ENCODE data around the gene BCL11B.

Gene BCL11B

GRCh38 chr14:99132821-99133635, 139.0 kb downstream of the BCL11B start:
- DNase-seq = no peak

GRCh38 chr14:99131632-99132271, 140.2 kb downstream of the BCL11B start:
- DNase-seq = no peak

GRCh38 chr14:99129998-99130397, 142.0 kb downstream of the BCL11B start:
- DNase-seq = no peak

- DNase-seq = no peak
Measured at GRCh38 chr14:99129211-99129696, 142.7 kb downstream of the BCL11B start.

- DNase-seq = no peak
Measured at GRCh38 chr14:99128185-99128584, 143.8 kb downstream of the BCL11B start.

GRCh38 chr14:99127651-99128167, 144.3 kb downstream of the BCL11B start:
- DNase-seq = no peak

GRCh38 chr14:99125616-99126431, 146.2 kb downstream of the BCL11B start:
- DNase-seq = no peak

- DNase-seq = no peak
Measured at GRCh38 chr14:99125113-99125512, 146.9 kb downstream of the BCL11B start.

- DNase-seq = no peak
Measured at GRCh38 chr14:99124482-99125105, 147.4 kb downstream of the BCL11B start.

- DNase-seq = no peak
Measured at GRCh38 chr14:99123208-99123870, 148.7 kb downstream of the BCL11B start.

GRCh38 chr14:99122521-99123125, 149.4 kb downstream of the BCL11B start:
- no peak for DNase-seq

- DNase-seq = no peak
Measured at GRCh38 chr14:99121319-99121875, 150.6 kb downstream of the BCL11B start.

- no peak for DNase-seq
Measured at GRCh38 chr14:99120526-99121318, 151.3 kb downstream of the BCL11B start.

GRCh38 chr14:99119554-99120525, 152.2 kb downstream of the BCL11B start:
- DNase-seq = no peak

Measured in T-helper 2 cell (primary cell).